HepG2 (cell line): ENCODE results near the gene CACNA1C. TPM values are rescaled to one million over a fixed set of nuclear protein-coding genes. Genes with fewer than 3 reads are reported as not detected.

Experiments
- ATAC-seq: fragments of 200-7000 bp; cut with Tn5 transposase; 3 replicates; pipeline ENCODE4 v1.9.1; 2020; ENCODE audit warnings: mild to moderate bottlenecking, moderate library complexity
- BruUV-seq: library from RNA; stranded (reverse); fragments of 400-500 nt; replicated peaks from 2 replicates; lab custom pipeline; 2021; lab: Mats Ljungman, UMichigan
- CTCF ChIA-PET: fragments of 300-600 bp; formaldehyde crosslinking; extraction: SDS; loops from one replicate; lab custom pipeline; 2021; ENCODE audit warnings: low total read pairs, inconsistent platforms, low intra/inter-chr PET ratio; lab: Yijun Ruan, JAX
- POLR2A ChIA-PET: fragments of 350-600 bp; sonication (Branson Sonifier 250); formaldehyde crosslinking; loops from one replicate; lab custom pipeline; 2020; ENCODE audit warnings: antibody characterized with exemption, inconsistent platforms; lab: Yijun Ruan, JAX
- DNase-seq: peaks from one replicate; pipeline ENCODE4 v3.0.0-alpha.2; 2015; ENCODE audit warnings: low spot score
- FAIRE-seq: peaks from 3 replicates; lab custom pipeline; 2011; peaks lifted over from hg19 to GRCh38; lab: Jason Lieb, UNC
- H2AFZ ChIP-seq: one replicate; pipeline ENCODE4 v1.6.1; 2011; ENCODE audit warnings: low read length, inconsistent platforms
- H3K27ac ChIP-seq: fragments of 300-600 bp; 3 replicates; pipeline ENCODE4 v1.8.0; 2011; ENCODE audit warnings: mixed run types, mild to moderate bottlenecking, mixed read lengths, low read length, inconsistent platforms; ENCODE audit not compliant: insufficient read depth; ENCODE audit errors: extremely low read length
- H3K27me3 ChIP-seq, 2 experiments: fragments of 200-600 bp in 1 of 2; 2 replicates in 1 of 2; 3 replicates in 1 of 2; pipeline versions ENCODE4 v1.6.0 to v1.8.0; 2011; ENCODE audit warnings: low read length in 2 of 2, mild to moderate bottlenecking in 2 of 2, moderate library complexity in 2 of 2, inconsistent platforms in 1 of 2; ENCODE audit not compliant: insufficient read depth in 2 of 2, control insufficient read depth in 1 of 2
- H3K36me3 ChIP-seq, 2 experiments: fragments of 200-600 bp in 1 of 2; replicated peaks in 1 of 2; 2 replicates in 1 of 2; 3 replicates in 1 of 2; pipeline versions ENCODE4 v1.5.1 to v1.8.0; 2011; ENCODE audit warnings: low read length in 2 of 2, inconsistent platforms in 1 of 2; ENCODE audit not compliant: insufficient read depth in 2 of 2, control insufficient read depth in 1 of 2
- H3K4me1 ChIP-seq: 2 replicates; pipeline ENCODE4 v1.5.1; 2012; ENCODE audit warnings: low read length, inconsistent platforms; ENCODE audit not compliant: insufficient read depth
- H3K4me2 ChIP-seq: 2 replicates; pipeline ENCODE4 v1.6.0; 2011; ENCODE audit warnings: low read depth, low read length, inconsistent platforms
- H3K4me3 ChIP-seq, 3 experiments: fragments of 200-600 bp in 1 of 3; sonication (generic), shearing (Covaris generic) in 1 of 3; replicated peaks in 1 of 3; 2 replicates each; pipeline ENCODE4 v1.5.1; 2011 to 2016; ENCODE audit warnings: low read length in 3 of 3, inconsistent platforms in 2 of 3, low read depth in 2 of 3, mild to moderate bottlenecking in 2 of 3, control low read depth in 1 of 3, mixed read lengths in 1 of 3; ENCODE audit not compliant: insufficient read depth in 1 of 3
- H3K79me2 ChIP-seq: one replicate; pipeline ENCODE4 v1.6.1; 2011; ENCODE audit warnings: low read length, inconsistent platforms; ENCODE audit not compliant: insufficient read depth
- H3K9ac ChIP-seq: 2 replicates; pipeline ENCODE4 v1.6.0; 2011; ENCODE audit warnings: mild to moderate bottlenecking, low read depth, low read length, inconsistent platforms; ENCODE audit not compliant: insufficient read depth
- H3K9me3 ChIP-seq: 2 replicates; pipeline ENCODE4 v1.5.1; 2012; ENCODE audit warnings: mild to moderate bottlenecking, low read length
- H4K20me1 ChIP-seq: 2 replicates; pipeline ENCODE4 v1.6.0; 2011; ENCODE audit warnings: inconsistent platforms, mild to moderate bottlenecking, low read length, moderate library complexity; ENCODE audit not compliant: insufficient read depth
- NAIF1 ChIP-seq: sonication (generic); formaldehyde crosslinking; IDR thresholded peaks from 2 replicates; pipeline ENCODE4 v1.5.0; 2020; ENCODE audit warnings: mild to moderate bottlenecking, missing genetic modification reagents, borderline replicate concordance
- NFE2 ChIP-seq: sonication (generic); formaldehyde crosslinking; IDR thresholded peaks from 2 replicates; pipeline ENCODE4 v1.4.0; 2020; ENCODE audit warnings: missing genetic modification reagents
- ZBTB7A ChIP-seq: sonication (generic); formaldehyde crosslinking; IDR thresholded peaks from 2 replicates; pipeline ENCODE4 v1.8.0; 2022; ENCODE audit warnings: mild to moderate bottlenecking, missing genetic modification reagents
- ZKSCAN5 ChIP-seq: sonication (generic); formaldehyde crosslinking; IDR thresholded peaks from 2 replicates; pipeline ENCODE4 v1.5.1; 2020; ENCODE audit warnings: mild to moderate bottlenecking, missing genetic modification reagents
- ZNF335 ChIP-seq: sonication (generic); formaldehyde crosslinking; IDR thresholded peaks from 2 replicates; pipeline ENCODE4 v1.4.0; 2020; ENCODE audit warnings: missing genetic modification reagents
- ZNF569 ChIP-seq: sonication (generic); formaldehyde crosslinking; IDR thresholded peaks from 2 replicates; pipeline ENCODE4 v1.5.0; 2020; ENCODE audit warnings: mild to moderate bottlenecking, missing genetic modification reagents, moderate library complexity, borderline replicate concordance
- ZNF713 ChIP-seq: sonication (generic); formaldehyde crosslinking; IDR thresholded peaks from 2 replicates; pipeline ENCODE4 v1.4.0; 2020; ENCODE audit warnings: mild to moderate bottlenecking, missing genetic modification reagents
- whole genome bisulfite sequencing: methylation state at CpG from one replicate; pipeline ENCODE4 v1.1.6; 2017; ENCODE audit warnings: low lambda C conversion rate; 5-methylcytosine and 5-hydroxymethylcytosine counted together
- in situ Hi-C: cut with HindIII; loops from 2 replicates; pipeline ENCODE4 v1.10.0; 2017; ENCODE audit warnings: low pct_unique_long_range_greater_than_20kb; ENCODE audit not compliant: extremely low pct_ligation_motif_present
- intact Hi-C: fragments of 100-400 bp; cut with micrococcal nuclease; formaldehyde crosslinking; loops from one replicate; pipeline ENCODE4 v1.10.0; 2022; ENCODE audit not compliant: unreplicated experiment
- polyA plus RNA-seq, 8 experiments: library from polyadenylated mRNA; depleted of rRNA in 3 of 8; stranded (reverse) in 7 of 8; unstranded in 1 of 8; fragments of >200 nt; fragmentation: Illumina TruSeq in 4 of 8; extraction: Trizol in 4 of 8; gene quantifications; 2 replicates each; pipeline versions ENCODE4 v1.2.1 to v1.2.3, GENCODE V29; 2011 to 2016; ENCODE audit warnings: low read depth in 4 of 8, missing spikeins in 1 of 8, mixed read lengths in 1 of 8; ENCODE audit not compliant: insufficient read depth in 1 of 8
- total RNA-seq, 5 experiments: library from RNA; depleted of rRNA; stranded (reverse); fragments of >200 nt; fragmentation: Illumina TruSeq; extraction: Trizol; gene quantifications; 2 replicates each; pipeline ENCODE4 v1.2.3, GENCODE V29; 2016; ENCODE audit warnings: low read depth in 1 of 5
- TF ChIP-seq, protein P1 (sequence below), 2 experiments: fragments of 450-650 bp in 1 of 2; sonication (generic) in 1 of 2; formaldehyde crosslinking; IDR thresholded peaks; 2 replicates each; pipeline versions ENCODE4 v1.5.0 to v1.8.0; 2020 to 2022; ENCODE audit warnings: mild to moderate bottlenecking in 1 of 2, missing genetic modification reagents in 1 of 2
- TF ChIP-seq, protein P2 (sequence below): IDR thresholded peaks from 2 replicates; pipeline ENCODE4 v1.6.1; 2016
- TF ChIP-seq, protein P3 (sequence below): sonication (generic); formaldehyde crosslinking; IDR thresholded peaks from 2 replicates; pipeline ENCODE4 v1.9.0; 2021; ENCODE audit warnings: missing genetic modification reagents, mild to moderate bottlenecking, borderline replicate concordance

Gene CACNA1C
- total and polyA plus RNA-seq, 2 of the 13 experiments (the other 11 are each of a cell fraction or from before 2014, with no cell fraction given): not detected

DNA sequence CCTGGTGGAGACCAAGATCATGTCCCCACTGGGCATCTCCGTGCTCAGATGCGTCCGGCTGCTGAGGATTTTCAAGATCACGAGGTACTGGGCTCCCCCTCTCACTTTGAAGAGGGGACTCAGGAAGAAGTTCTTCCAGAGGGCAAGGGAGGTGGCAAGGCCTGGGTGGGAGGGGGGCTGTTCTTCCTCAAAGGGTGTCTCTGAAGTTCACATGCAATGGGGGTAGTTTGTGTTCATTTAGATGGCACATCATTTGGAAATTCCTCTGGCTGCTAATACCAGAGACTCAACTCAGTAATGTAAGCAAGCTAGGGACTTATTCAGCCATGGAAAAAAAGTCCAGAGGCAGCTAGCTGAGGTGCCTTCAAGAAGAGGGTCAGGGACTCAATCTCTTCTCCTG lies 514.9 kb downstream of the CACNA1C start:
- ChIA-PET CTCF (no interaction called here), POLR2A (no interaction called here)
- 0% methylated on average over 4 of the region's 4 CpGs for WGBS
- H2AFZ ChIP-seq: no peak overlapping the region
- DNase-seq: no peak
- no peaks in the 10 kb centered on the region for H3K79me2 ChIP-seq
- no peak overlapping the region for H3K4me2 ChIP-seq
- peaks cover 0 to 22% of the 10 kb centered on the region in 2 experiments; a peak in 2 of 5 replicates for H3K27me3 ChIP-seq
- no peaks in the 10 kb centered on the region for H4K20me1 ChIP-seq
- intact Hi-C loops (no loop called here), in situ Hi-C loops (no loop called here)
- no peak overlapping the region for H3K9ac ChIP-seq
- no peak overlapping the region for H3K27ac ChIP-seq
- no peak overlapping the region for H3K4me3 ChIP-seq
- no TSS peak for BruUV-seq
- no peak for ATAC-seq
- FAIRE-seq: no peak
- H3K4me1 ChIP-seq: no peaks in the 10 kb centered on the region
- TF ChIP-seq, protein P1, sequence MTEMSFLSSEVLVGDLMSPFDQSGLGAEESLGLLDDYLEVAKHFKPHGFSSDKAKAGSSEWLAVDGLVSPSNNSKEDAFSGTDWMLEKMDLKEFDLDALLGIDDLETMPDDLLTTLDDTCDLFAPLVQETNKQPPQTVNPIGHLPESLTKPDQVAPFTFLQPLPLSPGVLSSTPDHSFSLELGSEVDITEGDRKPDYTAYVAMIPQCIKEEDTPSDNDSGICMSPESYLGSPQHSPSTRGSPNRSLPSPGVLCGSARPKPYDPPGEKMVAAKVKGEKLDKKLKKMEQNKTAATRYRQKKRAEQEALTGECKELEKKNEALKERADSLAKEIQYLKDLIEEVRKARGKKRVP (CRISPR knock-in tag; IDR thresholded peaks at IDR 0.05): no peak
- TF ChIP-seq, protein P2, sequence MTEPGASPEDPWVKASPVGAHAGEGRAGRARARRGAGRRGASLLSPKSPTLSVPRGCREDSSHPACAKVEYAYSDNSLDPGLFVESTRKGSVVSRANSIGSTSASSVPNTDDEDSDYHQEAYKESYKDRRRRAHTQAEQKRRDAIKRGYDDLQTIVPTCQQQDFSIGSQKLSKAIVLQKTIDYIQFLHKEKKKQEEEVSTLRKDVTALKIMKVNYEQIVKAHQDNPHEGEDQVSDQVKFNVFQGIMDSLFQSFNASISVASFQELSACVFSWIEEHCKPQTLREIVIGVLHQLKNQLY (CRISPR knock-in tag): no peak
- TF ChIP-seq ZBTB7A (CRISPR knock-in tag) (no peak), NFE2 (CRISPR knock-in tag) (no peak), NAIF1 (CRISPR knock-in tag) (no peak), ZNF335 (CRISPR knock-in tag) (no peak), ZKSCAN5 (no peak), ZNF713 (CRISPR knock-in tag) (no peak), ZNF569 (no peak)
- TF ChIP-seq, protein P3, sequence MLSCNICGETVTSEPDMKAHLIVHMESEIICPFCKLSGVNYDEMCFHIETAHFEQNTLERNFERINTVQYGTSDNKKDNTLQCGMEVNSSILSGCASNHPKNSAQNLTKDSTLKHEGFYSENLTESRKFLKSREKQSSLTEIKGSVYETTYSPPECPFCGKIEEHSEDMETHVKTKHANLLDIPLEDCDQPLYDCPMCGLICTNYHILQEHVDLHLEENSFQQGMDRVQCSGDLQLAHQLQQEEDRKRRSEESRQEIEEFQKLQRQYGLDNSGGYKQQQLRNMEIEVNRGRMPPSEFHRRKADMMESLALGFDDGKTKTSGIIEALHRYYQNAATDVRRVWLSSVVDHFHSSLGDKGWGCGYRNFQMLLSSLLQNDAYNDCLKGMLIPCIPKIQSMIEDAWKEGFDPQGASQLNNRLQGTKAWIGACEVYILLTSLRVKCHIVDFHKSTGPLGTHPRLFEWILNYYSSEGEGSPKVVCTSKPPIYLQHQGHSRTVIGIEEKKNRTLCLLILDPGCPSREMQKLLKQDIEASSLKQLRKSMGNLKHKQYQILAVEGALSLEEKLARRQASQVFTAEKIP: no peak
- no peaks in the 10 kb centered on the region for H3K9me3 ChIP-seq
- H3K36me3 ChIP-seq: no peaks in the 10 kb centered on the region
